ENCODE measurements around the gene LSAMP.

The LSAMP gene

DNA sequence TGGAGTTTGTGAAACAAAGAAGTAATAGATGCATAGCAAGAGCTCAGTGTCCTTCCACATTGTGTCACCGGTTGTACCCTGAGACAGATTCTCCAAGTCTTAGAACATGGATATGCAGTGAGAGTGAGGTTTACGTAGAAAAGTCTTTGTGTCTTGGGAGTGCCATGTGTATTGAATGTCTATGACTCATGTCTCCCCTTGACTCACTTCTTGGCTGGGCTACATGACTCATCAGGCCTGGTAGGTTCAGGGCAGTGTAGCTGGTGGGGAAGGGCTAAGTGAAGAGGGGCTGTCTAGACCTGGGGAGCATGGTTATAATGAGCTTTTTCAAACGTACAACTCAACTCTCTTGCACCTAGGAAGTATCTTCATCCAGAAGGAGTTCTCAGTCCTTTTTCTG is 654.5 kb downstream of the LSAMP start (continued):
- TF ChIP-seq ZNF202 (tag by site-specific recombination; IDR thresholded peaks at IDR 0.05; ENCODE audit: borderline replicate concordance) (no peak), ZNF302 (tag by site-specific recombination; IDR thresholded peaks at IDR 0.05; ENCODE audit: low read depth) (no peak), ZNF558 (tag by site-specific recombination; IDR thresholded peaks at IDR 0.05) (peak; percentile 68; the same call in 1 of the 2 replicates), ZNF544 (tag by site-specific recombination; IDR thresholded peaks at IDR 0.05) (no peak), ZNF423 (tag by site-specific recombination; IDR thresholded peaks at IDR 0.05) (no peak), ZNF148 (tag by site-specific recombination; IDR thresholded peaks at IDR 0.05; ENCODE audit: borderline replicate concordance) (no peak), ZNF366 (tag by site-specific recombination; conservative IDR thresholded peaks at IDR 0.05) (peak; percentile 62), ZNF600 (tag by site-specific recombination; IDR thresholded peaks at IDR 0.05) (peak; percentile 47; the same call in 1 of the 2 replicates), KLF8 (tag by site-specific recombination; IDR thresholded peaks at IDR 0.05) (peak; percentile 62; the same call in 1 of the 2 replicates), ZNF211 (tag by site-specific recombination; IDR thresholded peaks at IDR 0.05; ENCODE audit: low read depth) (no peak), ZNF433 (tag by site-specific recombination; IDR thresholded peaks at IDR 0.05; ENCODE audit: low read depth) (no peak), ZNF48 (tag by site-specific recombination; IDR thresholded peaks at IDR 0.05) (no peak), ZNF747 (tag by site-specific recombination; IDR thresholded peaks at IDR 0.05) (no peak), ZBTB8A (tag by site-specific recombination; IDR thresholded peaks at IDR 0.05) (no peak), ZNF174 (tag by site-specific recombination; IDR thresholded peaks at IDR 0.05) (no peak), ZNF133 (tag by site-specific recombination; IDR thresholded peaks at IDR 0.05) (no peak), ZNF175 (tag by site-specific recombination; IDR thresholded peaks at IDR 0.05) (no peak), ZNF791 (tag by site-specific recombination; IDR thresholded peaks at IDR 0.05) (no peak), SP3 (tag by site-specific recombination; IDR thresholded peaks at IDR 0.05) (no peak), ZNF514 (tag by site-specific recombination; IDR thresholded peaks at IDR 0.05) (no peak), ZSCAN30 (tag by site-specific recombination; IDR thresholded peaks at IDR 0.05) (no peak), ZNF629 (tag by site-specific recombination; IDR thresholded peaks at IDR 0.05) (peak; percentile 93), ZNF777 (tag by site-specific recombination; IDR thresholded peaks at IDR 0.05; ENCODE audit: borderline replicate concordance) (no peak), ZBTB11 (tag by site-specific recombination; conservative IDR thresholded peaks at IDR 0.05; ENCODE audit: low read depth) (no peak), ZBTB21 (tag by site-specific recombination; IDR thresholded peaks at IDR 0.05) (peak; percentile 80), KLF10 (tag by site-specific recombination; IDR thresholded peaks at IDR 0.05) (no peak), SALL2 (tag by site-specific recombination; IDR thresholded peaks at IDR 0.05; ENCODE audit: borderline replicate concordance) (no peak), ZNF76 (tag by site-specific recombination; IDR thresholded peaks at IDR 0.05; ENCODE audit: borderline replicate concordance, low read depth) (no peak), ZNF501 (tag by site-specific recombination; IDR thresholded peaks at IDR 0.05) (no peak), SCRT2 (tag by site-specific recombination; IDR thresholded peaks at IDR 0.05) (0 out of 2 replicates have a peak, but pooled peaks have one; percentile 9), ZBTB17 (tag by site-specific recombination; IDR thresholded peaks at IDR 0.05) (no peak), ZNF184 (tag by site-specific recombination; IDR thresholded peaks at IDR 0.05) (peak; percentile 48; the same call in 1 of the 2 replicates), ZNF146 (tag by site-specific recombination; IDR thresholded peaks at IDR 0.05) (no peak)
- TF ChIP-seq, protein P1, sequence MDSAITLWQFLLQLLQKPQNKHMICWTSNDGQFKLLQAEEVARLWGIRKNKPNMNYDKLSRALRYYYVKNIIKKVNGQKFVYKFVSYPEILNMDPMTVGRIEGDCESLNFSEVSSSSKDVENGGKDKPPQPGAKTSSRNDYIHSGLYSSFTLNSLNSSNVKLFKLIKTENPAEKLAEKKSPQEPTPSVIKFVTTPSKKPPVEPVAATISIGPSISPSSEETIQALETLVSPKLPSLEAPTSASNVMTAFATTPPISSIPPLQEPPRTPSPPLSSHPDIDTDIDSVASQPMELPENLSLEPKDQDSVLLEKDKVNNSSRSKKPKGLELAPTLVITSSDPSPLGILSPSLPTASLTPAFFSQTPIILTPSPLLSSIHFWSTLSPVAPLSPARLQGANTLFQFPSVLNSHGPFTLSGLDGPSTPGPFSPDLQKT (IDR thresholded peaks at IDR 0.05; ENCODE audit: borderline replicate concordance, low read depth, low read length): no peak
- TF ChIP-seq, protein P2, sequence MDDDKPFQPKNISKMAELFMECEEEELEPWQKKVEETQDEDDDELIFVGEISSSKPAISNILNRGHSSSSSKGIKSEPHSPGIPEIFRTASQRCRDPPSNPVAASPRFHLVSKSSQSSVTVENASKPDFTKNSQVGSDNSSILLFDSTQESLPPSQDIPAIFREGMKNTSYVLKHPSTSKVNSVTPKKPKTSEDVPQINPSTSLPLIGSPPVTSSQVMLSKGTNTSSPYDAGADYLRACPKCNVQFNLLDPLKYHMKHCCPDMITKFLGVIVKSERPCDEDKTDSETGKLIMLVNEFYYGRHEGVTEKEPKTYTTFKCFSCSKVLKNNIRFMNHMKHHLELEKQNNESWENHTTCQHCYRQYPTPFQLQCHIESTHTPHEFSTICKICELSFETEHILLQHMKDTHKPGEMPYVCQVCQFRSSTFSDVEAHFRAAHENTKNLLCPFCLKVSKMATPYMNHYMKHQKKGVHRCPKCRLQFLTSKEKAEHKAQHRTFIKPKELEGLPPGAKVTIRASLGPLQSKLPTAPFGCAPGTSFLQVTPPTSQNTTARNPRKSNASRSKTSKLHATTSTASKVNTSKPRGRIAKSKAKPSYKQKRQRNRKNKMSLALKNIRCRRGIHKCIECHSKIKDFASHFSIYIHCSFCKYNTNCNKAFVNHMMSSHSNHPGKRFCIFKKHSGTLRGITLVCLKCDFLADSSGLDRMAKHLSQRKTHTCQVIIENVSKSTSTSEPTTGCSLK (tag by site-specific recombination; IDR thresholded peaks at IDR 0.05): no peak
